HG03135 (cell line): Measurements from ENCODE around the gene CDCA5.
"Not testable (repeated sequence)": the region's sequence is repeated elsewhere in the genome, so short reads cannot be mapped to it uniquely, and the experiment has no call there.

Experiments
- ATAC-seq: cut with Tn5 transposase; IDR thresholded peaks from one replicate; pipeline ENCODE4 v1.9.1; 2021; ENCODE audit warnings: mild to moderate bottlenecking, moderate library complexity; ENCODE audit not compliant: unreplicated experiment

Gene CDCA5

GRCh38 chr11:65119670-65119995 is 35.8 kb upstream of the CDCA5 start:
- no peak for ATAC-seq

- ATAC-seq, result not testable (repeated sequence)
These were observed 35.2 kb upstream of the CDCA5 start for GRCh38 chr11:65118891-65119669.

GRCh38 chr11:65118097-65118837 is 34.4 kb upstream of the CDCA5 start:
- ATAC-seq, result no peak

- peak; percentile 46 for ATAC-seq
These were observed 33.6 kb upstream of the CDCA5 start, which contains the start of gene ZNHIT2 for GRCh38 chr11:65117206-65118096. ZNHIT2 (minus strand) TSS chr11:65117701; CDS start chr11:65117653, 48 bp downstream.

- ATAC-seq, result no peak
These were observed 32.7 kb upstream of the CDCA5 start for GRCh38 chr11:65116370-65117205.

GRCh38 chr11:65115361-65116082 is 31.7 kb upstream of the CDCA5 start:
- no peak for ATAC-seq

- ATAC-seq, result no peak
These were observed 30.8 kb upstream of the CDCA5 start for GRCh38 chr11:65114538-65115171.

- no peak for ATAC-seq
These were observed 30.0 kb upstream of the CDCA5 start for GRCh38 chr11:65113839-65114238.

GRCh38 chr11:65113361-65113756 is 29.5 kb upstream of the CDCA5 start:
- no peak for ATAC-seq

GRCh38 chr11:65112546-65113360 is 28.9 kb upstream of the CDCA5 start:
- ATAC-seq, result no peak

GRCh38 chr11:65111744-65112545 is 28.1 kb upstream of the CDCA5 start, which contains the start of gene TM7SF2:
TM7SF2 (plus strand) TSS chr11:65111872; CDS start chr11:65112016, 144 bp downstream.
- peak; percentile 57 for ATAC-seq

- ATAC-seq, result no peak
These were observed 27.4 kb upstream of the CDCA5 start for GRCh38 chr11:65111159-65111743.

GRCh38 chr11:65110354-65110861 is 26.6 kb upstream of the CDCA5 start:
- no peak for ATAC-seq

- no peak for ATAC-seq
These were observed 25.7 kb upstream of the CDCA5 start for GRCh38 chr11:65109231-65110198.

- ATAC-seq, result no peak
These were observed 24.8 kb upstream of the CDCA5 start for GRCh38 chr11:65108469-65109123.
